IPS-11a (cell line): Measurements from ENCODE around the gene EME1.
"Not testable (repeated sequence)": the region's sequence is repeated elsewhere in the genome, so short reads cannot be mapped to it uniquely, and the experiment has no call there.

Experiments
- H3K4me3 ChIP-seq: one replicate; pipeline ENCODE4 v1.5.1; 2013; ENCODE audit warnings: low read depth, low read length, control low read depth

Gene EME1, protein sequence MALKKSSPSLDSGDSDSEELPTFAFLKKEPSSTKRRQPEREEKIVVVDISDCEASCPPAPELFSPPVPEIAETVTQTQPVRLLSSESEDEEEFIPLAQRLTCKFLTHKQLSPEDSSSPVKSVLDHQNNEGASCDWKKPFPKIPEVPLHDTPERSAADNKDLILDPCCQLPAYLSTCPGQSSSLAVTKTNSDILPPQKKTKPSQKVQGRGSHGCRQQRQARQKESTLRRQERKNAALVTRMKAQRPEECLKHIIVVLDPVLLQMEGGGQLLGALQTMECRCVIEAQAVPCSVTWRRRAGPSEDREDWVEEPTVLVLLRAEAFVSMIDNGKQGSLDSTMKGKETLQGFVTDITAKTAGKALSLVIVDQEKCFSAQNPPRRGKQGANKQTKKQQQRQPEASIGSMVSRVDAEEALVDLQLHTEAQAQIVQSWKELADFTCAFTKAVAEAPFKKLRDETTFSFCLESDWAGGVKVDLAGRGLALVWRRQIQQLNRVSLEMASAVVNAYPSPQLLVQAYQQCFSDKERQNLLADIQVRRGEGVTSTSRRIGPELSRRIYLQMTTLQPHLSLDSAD

GRCh38 chr17:50372758-50373556, at the start of gene EME1, which contains the start of gene MRPL27:
Gene EME1, plus strand, starts transcription at chr17:50373229. Its CDS starts 1,980 bp downstream, at chr17:50375209.
Gene MRPL27, minus strand, starts transcription at chr17:50373184. Its CDS starts 14 bp downstream, at chr17:50373170.
- peak within 1 kb of the TSS; percentile 100 for H3K4me3 ChIP-seq

- H3K4me3 ChIP-seq, result no peak overlapping the region
Observed at GRCh38 chr17:50325906-50326305, 47.1 kb upstream of the EME1 start.

DNA sequence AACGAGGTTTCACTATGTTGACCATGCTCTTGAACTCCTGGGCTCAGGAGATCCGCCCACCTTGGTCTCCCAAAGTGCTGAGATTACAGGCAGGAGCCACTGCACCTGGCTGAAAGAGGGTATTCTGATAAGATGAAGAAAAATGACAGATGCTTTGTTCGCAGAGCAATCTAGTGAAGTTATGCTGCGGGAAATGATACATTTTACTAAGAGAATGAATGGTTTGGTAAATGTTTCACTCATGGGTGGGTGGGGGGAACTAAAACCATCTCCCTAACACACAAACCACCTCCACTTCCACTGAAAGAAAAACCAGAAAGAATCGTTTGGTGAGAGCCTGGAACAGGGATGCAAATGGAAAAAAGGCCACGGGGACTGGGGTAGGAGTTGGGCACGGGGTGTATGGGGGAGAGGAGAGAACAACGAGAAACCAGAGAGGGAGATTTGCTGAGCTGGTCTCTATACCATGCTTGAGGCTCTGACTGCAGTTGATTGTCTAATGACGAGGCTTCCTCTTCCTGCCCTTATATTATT, 46.1 kb upstream of the EME1 start:
- H3K4me3 ChIP-seq, result no peak overlapping the region

DNA sequence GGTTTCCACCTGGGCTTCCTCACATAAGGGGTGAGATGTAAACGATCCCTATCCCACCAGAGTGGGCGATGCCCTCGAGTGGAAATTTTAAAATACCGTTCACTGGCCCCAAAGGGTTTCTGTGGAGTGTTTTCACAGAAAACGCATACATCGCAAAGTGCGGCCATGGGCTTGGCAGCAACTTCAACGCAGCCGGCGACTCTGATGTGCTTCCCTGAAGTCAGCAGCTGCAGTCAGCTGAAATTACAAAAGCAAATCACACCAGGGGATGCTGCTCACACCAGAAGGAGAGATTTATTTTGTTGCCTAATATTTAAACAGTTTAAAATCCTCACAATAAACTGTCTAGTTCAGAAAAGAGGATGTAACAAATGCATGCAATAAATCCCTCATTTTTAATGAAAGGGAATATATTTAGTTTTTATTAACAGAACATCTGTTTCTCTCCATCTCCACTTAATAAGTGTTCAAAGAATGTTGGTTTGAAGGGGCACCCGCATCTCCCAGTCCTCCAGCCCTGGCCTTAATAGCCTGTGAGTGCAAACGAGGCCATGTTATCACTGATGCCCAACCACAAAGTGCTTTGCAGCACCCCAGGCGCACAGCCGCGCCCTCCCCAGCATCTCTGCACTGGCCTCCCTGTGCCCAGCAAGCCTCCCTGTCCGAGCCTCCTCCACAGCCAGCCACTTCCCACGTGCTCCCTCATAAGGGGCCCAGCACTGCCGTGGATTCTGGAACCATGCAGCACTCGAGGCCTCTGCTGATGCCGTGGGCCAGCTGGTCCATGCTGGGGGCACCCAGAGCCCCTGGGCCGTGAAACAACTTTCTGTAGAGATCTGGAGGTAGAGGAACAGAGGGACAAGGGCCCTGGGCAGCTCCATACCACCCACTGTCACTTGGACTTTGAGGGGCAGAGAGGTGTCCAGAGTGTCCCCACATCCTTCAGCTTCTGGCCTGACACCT, 44.4 kb upstream of the EME1 start:
- H3K4me3 ChIP-seq, result no peak overlapping the region

GRCh38 chr17:50329716-50330115, 43.3 kb upstream of the EME1 start:
- H3K4me3 ChIP-seq, result no peak overlapping the region

GRCh38 chr17:50330151-50330775, 42.8 kb upstream of the EME1 start:
- H3K4me3 ChIP-seq, result no peak overlapping the region

- H3K4me3 ChIP-seq, result no peak overlapping the region
Observed at GRCh38 chr17:50331085-50331791, 41.8 kb upstream of the EME1 start.

DNA sequence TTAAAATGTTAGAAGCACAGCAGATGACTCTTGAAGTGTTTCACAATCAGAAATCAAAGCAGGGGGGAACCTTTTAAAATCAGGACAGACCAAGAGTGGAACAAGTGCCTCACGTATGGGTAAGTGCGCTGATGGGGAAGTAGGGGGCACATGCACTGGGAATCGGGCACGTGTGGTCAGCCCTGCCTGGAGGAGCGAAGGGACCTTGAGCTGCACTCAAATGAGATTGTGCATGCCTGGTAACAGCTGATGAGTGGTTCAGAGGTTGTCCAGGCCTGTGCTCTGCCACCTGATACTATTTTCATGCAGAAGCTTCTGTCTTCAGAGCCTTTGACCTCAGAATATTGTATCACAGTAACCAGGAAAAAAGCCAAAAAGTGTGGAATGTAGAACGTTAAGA, 40.8 kb upstream of the EME1 start:
- H3K4me3 ChIP-seq, result no peak overlapping the region

GRCh38 chr17:50333291-50334057, 39.6 kb upstream of the EME1 start:
- not testable (repeated sequence) for H3K4me3 ChIP-seq

DNA sequence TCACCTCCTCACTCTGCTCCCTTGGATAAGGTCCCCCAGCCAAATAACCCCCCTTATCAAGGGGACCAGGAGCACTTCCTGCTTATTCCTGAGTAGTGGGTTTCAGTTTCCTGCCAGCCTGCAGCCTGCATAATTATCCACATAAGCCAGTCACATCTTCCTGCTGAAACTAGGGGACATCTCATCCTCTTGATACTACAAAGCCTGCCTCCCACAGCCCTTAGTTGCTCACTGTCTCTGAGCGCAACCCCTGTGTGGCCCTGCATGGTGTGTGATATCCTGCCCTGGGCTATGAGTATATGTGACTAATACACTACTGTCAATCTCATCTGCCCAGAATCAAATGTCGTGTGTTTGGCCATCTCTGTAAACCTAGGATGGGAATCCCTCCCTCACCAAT, 35.1 kb upstream of the EME1 start:
- no peak overlapping the region for H3K4me3 ChIP-seq

DNA sequence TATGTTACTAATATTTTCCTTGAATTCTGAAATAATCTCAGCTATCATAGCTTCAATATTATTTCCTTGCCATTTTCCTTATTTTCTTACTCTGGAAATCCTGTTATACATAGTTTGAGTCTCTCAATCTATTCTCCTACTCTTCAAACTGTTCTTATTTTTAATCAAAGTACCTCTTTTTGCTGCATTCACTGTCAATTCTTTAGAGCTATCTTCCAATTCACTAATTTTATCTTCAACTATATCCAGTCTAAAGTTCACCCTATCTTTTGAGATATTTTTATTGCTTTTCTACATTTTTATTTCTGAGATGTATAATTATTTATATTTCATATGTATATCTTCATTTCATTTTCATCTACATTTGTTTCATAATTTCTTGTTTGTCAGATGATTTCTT, 34.4 kb upstream of the EME1 start:
- H3K4me3 ChIP-seq, result no peak overlapping the region

DNA sequence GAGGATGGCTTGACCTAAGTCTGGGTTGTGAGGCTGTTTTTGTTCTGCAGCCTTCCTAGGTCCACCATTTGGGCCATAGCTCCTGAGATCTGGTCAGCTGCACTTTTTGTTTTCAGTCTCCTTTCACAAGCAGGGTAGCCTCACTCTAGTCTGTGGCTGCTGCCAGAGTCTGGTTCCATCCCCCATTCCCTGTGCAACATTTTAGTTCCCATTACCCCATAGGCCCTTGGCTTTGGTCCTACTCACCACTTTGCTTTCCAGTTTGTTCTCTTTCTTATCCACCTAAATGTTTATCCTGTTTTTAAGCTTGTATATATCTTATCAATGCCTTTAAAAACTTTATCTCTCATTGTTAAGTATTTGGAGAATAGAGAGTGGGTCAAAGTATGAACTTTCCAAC, 33.6 kb upstream of the EME1 start:
- H3K4me3 ChIP-seq, result no peak overlapping the region

DNA sequence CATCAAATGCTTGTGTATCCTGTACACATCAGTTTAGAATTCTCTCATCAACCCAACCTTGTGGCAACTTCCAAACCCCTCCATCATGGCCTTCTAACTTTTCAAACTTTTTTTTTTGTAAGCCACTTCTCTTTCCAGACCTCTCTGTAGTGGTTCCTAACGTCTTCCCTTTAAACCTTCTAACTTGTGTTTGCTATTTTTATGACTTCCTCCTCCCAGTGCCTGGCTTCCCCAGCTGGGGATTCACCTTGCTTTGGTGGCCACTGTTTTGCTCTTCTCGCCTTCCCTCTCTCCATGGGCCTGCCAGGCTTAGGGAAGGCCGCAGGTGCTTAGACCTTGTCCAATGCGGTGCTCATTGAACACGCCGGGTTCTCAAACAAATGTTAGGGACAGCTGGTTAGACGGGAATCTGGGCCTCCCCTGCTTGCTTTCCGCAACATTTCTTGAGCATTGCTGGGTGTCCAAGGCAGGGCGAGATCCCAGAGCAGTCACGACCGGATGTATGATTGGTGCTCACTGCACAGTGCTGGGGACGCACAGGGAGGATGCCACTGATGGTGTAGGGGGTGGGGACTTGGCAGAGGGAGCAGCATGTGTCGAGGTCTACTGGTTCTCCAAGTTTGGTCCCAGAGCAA, 28.2 kb upstream of the EME1 start:
- H3K4me3 ChIP-seq, result no peak overlapping the region

GRCh38 chr17:50345432-50346312, 27.4 kb upstream of the EME1 start, which contains the start of gene XYLT2:
Gene XYLT2, plus strand, starts transcription at chr17:50346126. Its CDS starts 15 bp downstream, at chr17:50346141.
- peak within 1 kb of the TSS; percentile 85 for H3K4me3 ChIP-seq

DNA sequence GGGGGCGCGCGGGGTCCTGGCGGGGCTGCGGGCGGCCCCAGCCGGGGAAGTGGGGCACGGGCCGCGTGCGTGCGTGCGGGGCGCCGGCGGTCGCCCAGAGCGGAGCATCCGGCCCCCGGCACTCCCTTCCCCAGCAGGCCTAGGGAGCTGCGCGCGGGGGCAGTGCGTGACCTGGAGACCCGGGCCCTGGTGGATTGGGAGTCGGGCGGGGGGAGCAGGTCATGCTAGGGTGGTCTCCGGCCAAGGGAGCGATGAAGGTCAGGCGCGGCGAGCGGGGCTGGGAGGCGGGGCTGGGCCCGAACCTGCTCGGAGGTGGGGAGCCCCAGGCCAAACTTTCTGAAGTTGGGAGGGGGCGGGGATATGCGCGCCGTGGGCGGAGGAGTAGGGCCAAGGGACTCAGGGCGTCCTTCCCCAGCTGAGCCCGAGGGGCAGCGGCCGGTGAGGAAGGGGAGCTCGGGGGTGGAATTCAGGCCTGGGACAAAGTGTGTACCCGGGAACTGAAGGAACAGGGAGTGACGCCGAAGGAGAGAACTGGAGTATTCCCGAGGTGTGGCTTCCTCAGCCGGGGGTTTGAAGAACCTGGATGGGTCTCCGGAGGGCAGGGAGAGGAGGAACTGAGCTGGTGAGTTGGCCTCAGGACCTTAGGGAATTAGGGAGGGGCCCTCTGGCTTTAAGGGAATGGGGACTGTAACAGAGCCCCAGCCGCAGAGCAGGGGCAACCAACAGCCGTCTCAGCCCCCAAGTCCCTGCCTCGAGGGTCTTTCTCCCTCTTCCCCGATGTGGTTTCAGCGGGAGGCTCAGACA, 26.5 kb upstream of the EME1 start:
- H3K4me3 ChIP-seq, result peak overlapping the region; percentile 85
